Neural crest cell (in vitro differentiated cells): ENCODE data around the gene ZDHHC22. TPM values are rescaled to one million over a fixed set of nuclear protein-coding genes. Genes with fewer than 3 reads are reported as not detected.
"Not testable (repeated sequence)": the region's sequence is repeated elsewhere in the genome, so short reads cannot be mapped to it uniquely, and the experiment has no call there.

ENCODE experiments used
- DNase-seq: peaks from one replicate; pipeline ENCODE4 v3.0.0; 2021; ENCODE audit warnings: low read depth, mixed read lengths, low spot score
- H3K27ac Mint-ChIP-seq: one replicate; pipeline ENCODE4 v1.8.0; 2021; ENCODE audit warnings: mild to moderate bottlenecking, mixed read lengths; ENCODE audit not compliant: unreplicated experiment
- H3K27me3 Mint-ChIP-seq: 2 replicates; pipeline ENCODE4 v1.8.0; 2021; ENCODE audit warnings: low read depth, mild to moderate bottlenecking, mixed read lengths
- H3K36me3 Mint-ChIP-seq: 2 replicates; pipeline ENCODE4 v1.8.0; 2021; ENCODE audit warnings: low read depth, mild to moderate bottlenecking, mixed read lengths
- H3K4me1 Mint-ChIP-seq: 2 replicates; pipeline ENCODE4 v1.8.0; 2021; ENCODE audit warnings: mixed read lengths
- H3K4me3 Mint-ChIP-seq: one replicate; pipeline ENCODE4 v1.8.0; 2021; ENCODE audit warnings: mild to moderate bottlenecking, mixed read lengths
- H3K9me3 Mint-ChIP-seq: 2 replicates; pipeline ENCODE4 v1.8.0; 2021; ENCODE audit warnings: mixed read lengths
- CTCF ChIP-seq: fragments of 200-600 bp; sonication (generic); conservative IDR thresholded peaks from 2 replicates; pipeline ENCODE4 v1.5.0; 2021; ENCODE audit warnings: antibody characterized with exemption, mild to moderate bottlenecking
- total RNA-seq: library from RNA; stranded (reverse); gene quantifications from 2 replicates; pipeline ENCODE4 v1.2.1, GENCODE V29; 2021

Gene ZDHHC22
- total RNA-seq, 1 donor from 2014 or later, result 5.6 TPM

GRCh38 chr14:77178656-77179055 is 37.1 kb upstream of the ZDHHC22 start:
- no peak for TF ChIP-seq CTCF
- H3K4me1 Mint-ChIP-seq, result peaks cover 13% of the 10 kb centered on the region
- DNase-seq, result no peak
- no peak overlapping the region for H3K4me3 Mint-ChIP-seq
- H3K9me3 Mint-ChIP-seq, result no peaks in the 10 kb centered on the region
- peaks cover 15% of the 10 kb centered on the region for H3K27me3 Mint-ChIP-seq
- H3K27ac Mint-ChIP-seq, result no peak overlapping the region
- no peaks in the 10 kb centered on the region for H3K36me3 Mint-ChIP-seq

- TF ChIP-seq CTCF, result no peak
- no peak for DNase-seq
- H3K36me3 Mint-ChIP-seq, result no peaks in the 10 kb centered on the region
- no peak overlapping the region for H3K27ac Mint-ChIP-seq
- H3K27me3 Mint-ChIP-seq, result peaks cover 15% of the 10 kb centered on the region
- no peak overlapping the region for H3K4me3 Mint-ChIP-seq
- H3K9me3 Mint-ChIP-seq, result no peaks in the 10 kb centered on the region
- H3K4me1 Mint-ChIP-seq, result peaks cover 10% of the 10 kb centered on the region
Measured at GRCh38 chr14:77177702-77178101, 36.1 kb upstream of the ZDHHC22 start.

GRCh38 chr14:77175843-77176242 is 34.3 kb upstream of the ZDHHC22 start:
- H3K27me3 Mint-ChIP-seq, result peaks cover 13% of the 10 kb centered on the region
- TF ChIP-seq CTCF, result no peak
- H3K4me1 Mint-ChIP-seq, result peaks cover 4% of the 10 kb centered on the region
- no peak overlapping the region for H3K27ac Mint-ChIP-seq
- DNase-seq, result no peak
- H3K9me3 Mint-ChIP-seq, result no peaks in the 10 kb centered on the region
- H3K36me3 Mint-ChIP-seq, result no peaks in the 10 kb centered on the region
- no peak overlapping the region for H3K4me3 Mint-ChIP-seq

GRCh38 chr14:77173911-77174617 is 32.5 kb upstream of the ZDHHC22 start:
- H3K4me3 Mint-ChIP-seq, result not testable (repeated sequence)

GRCh38 chr14:77172916-77173315 is 31.3 kb upstream of the ZDHHC22 start:
- TF ChIP-seq CTCF, result no peak
- no peak overlapping the region for H3K4me3 Mint-ChIP-seq
- peaks cover 6% of the 10 kb centered on the region for H3K27me3 Mint-ChIP-seq

More at GRCh38 chr14:77173911-77174617, 32.5 kb upstream of the ZDHHC22 start:
- not testable (repeated sequence) for H3K9me3 Mint-ChIP-seq, H3K27me3 Mint-ChIP-seq, H3K36me3 Mint-ChIP-seq, H3K27ac Mint-ChIP-seq, H3K4me1 Mint-ChIP-seq, DNase-seq

GRCh38 chr14:77170045-77170444 is 28.5 kb upstream of the ZDHHC22 start:
- TF ChIP-seq CTCF, result no peak
- Mint-ChIP-seq H3K4me3 (no peak overlapping the region), H3K9me3 (peaks cover 11% of the 10 kb centered on the region), H3K4me1 (no peaks in the 10 kb centered on the region), H3K27me3 (peaks cover 9% of the 10 kb centered on the region), H3K36me3 (peaks cover 6% of the 10 kb centered on the region), H3K27ac (no peak overlapping the region)
- no peak for DNase-seq

More at GRCh38 chr14:77172916-77173315, 31.3 kb upstream of the ZDHHC22 start:
- Mint-ChIP-seq H3K4me1 (no peaks in the 10 kb centered on the region), H3K36me3 (peaks cover 6% of the 10 kb centered on the region), H3K9me3 (peaks cover 11% of the 10 kb centered on the region), H3K27ac (no peak overlapping the region)
- DNase-seq, result no peak
